DND-41 (cell line): Measurements from ENCODE around the gene PURB.

Experiments used
- EZH2 ChIP-seq: IDR thresholded peaks from 3 replicates; pipeline ENCODE4 v1.6.1; 2012; ENCODE audit warnings: borderline replicate concordance, low read depth, mild to moderate bottlenecking, moderate library complexity, low read length, inconsistent platforms; ENCODE audit not compliant: severe bottlenecking
- TF ChIP-seq, protein P1 (sequence below): IDR thresholded peaks from 2 replicates; pipeline ENCODE4 v1.5.1; 2012; ENCODE audit warnings: borderline replicate concordance, low read length, moderate library complexity, mild to moderate bottlenecking; ENCODE audit not compliant: poor library complexity, severe bottlenecking; ENCODE audit errors: extremely low read depth

GRCh38 chr7:44894888-44895580 lies 9.7 kb upstream of the PURB start:
- TF ChIP-seq, protein P1, sequence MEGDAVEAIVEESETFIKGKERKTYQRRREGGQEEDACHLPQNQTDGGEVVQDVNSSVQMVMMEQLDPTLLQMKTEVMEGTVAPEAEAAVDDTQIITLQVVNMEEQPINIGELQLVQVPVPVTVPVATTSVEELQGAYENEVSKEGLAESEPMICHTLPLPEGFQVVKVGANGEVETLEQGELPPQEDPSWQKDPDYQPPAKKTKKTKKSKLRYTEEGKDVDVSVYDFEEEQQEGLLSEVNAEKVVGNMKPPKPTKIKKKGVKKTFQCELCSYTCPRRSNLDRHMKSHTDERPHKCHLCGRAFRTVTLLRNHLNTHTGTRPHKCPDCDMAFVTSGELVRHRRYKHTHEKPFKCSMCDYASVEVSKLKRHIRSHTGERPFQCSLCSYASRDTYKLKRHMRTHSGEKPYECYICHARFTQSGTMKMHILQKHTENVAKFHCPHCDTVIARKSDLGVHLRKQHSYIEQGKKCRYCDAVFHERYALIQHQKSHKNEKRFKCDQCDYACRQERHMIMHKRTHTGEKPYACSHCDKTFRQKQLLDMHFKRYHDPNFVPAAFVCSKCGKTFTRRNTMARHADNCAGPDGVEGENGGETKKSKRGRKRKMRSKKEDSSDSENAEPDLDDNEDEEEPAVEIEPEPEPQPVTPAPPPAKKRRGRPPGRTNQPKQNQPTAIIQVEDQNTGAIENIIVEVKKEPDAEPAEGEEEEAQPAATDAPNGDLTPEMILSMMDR: no peak
- no peak for TF ChIP-seq EZH2
